Fibroblast of the aortic adventitia (primary cell): ENCODE results near the gene TGFB2. TPM values are rescaled to one million over a fixed set of nuclear protein-coding genes. Genes with fewer than 3 reads are reported as not detected.
A peak's percentile ranks its signal among the peaks of the same experiment; 100 is the strongest.

Source experiments
- DNase-seq: peaks from one replicate; pipeline ENCODE4 v3.0.0-alpha.2; 2010; ENCODE audit warnings: low read depth
- H3K4me3 ChIP-seq: 2 replicates; pipeline ENCODE4 v1.5.1; 2011; ENCODE audit warnings: low read depth, mild to moderate bottlenecking, control low read depth, low read length, moderate library complexity
- CTCF ChIP-seq: IDR thresholded peaks from 2 replicates; pipeline ENCODE4 v1.5.1; 2011; ENCODE audit warnings: mild to moderate bottlenecking, low read length, control low read depth, inconsistent platforms; ENCODE audit not compliant: insufficient read depth
- total RNA-seq: library from RNA; depleted of rRNA; stranded (reverse); fragments of >200 nt; gene quantifications from 2 replicates; pipeline ENCODE4 v1.2.3, GENCODE V29; 2012; ENCODE audit warnings: low replicate concordance

TGFB2 gene
- total RNA-seq, 1 donor, result 13.5 TPM

GRCh38 chr1:218328769-218329168, 16.4 kb upstream of the TGFB2 start:
- H3K4me3 ChIP-seq, result no peak overlapping the region
- no peak for TF ChIP-seq CTCF
- no peak for DNase-seq

GRCh38 chr1:218330043-218330623, 15.0 kb upstream of the TGFB2 start:
- DNase-seq, result peak; percentile 79
- no peak overlapping the region for H3K4me3 ChIP-seq
- peak; percentile 47 for TF ChIP-seq CTCF

- TF ChIP-seq CTCF, result no peak
- no peak overlapping the region for H3K4me3 ChIP-seq
- DNase-seq, result no peak
Measured at GRCh38 chr1:218332416-218332815, 12.7 kb upstream of the TGFB2 start.

- H3K4me3 ChIP-seq, result no peak overlapping the region
- no peak for TF ChIP-seq CTCF
- no peak for DNase-seq
Measured at GRCh38 chr1:218336328-218336727, 8.8 kb upstream of the TGFB2 start.

DNA sequence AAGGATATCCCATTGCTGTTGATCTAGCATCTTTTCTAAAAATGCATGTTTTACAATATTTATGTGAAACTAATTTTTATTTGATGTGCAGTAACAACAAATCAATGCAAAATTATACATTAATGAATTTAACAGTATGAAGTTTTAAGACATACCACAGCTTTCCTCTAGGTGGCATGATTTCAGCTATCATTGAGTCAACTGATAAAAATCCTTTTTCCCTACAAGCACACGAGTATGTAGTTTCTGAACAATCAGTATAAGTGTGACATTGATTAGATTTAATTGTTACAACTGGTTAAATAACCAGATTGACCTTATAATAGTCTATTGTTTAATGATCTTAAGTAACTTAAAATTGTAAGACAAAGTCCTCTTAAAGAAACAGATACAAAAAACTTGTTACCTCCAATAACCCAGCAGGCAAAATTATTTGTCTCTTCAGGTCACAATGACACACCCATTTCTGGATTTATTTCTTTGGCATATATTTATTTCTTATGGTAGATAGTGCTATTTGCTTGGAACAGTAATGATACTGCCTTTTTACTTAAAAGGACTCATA, 5.8 kb upstream of the TGFB2 start:
- H3K4me3 ChIP-seq, result no peak overlapping the region
- DNase-seq, result peak; percentile 74
- TF ChIP-seq CTCF, result peak; percentile 73

GRCh38 chr1:218341325-218341724, 3.8 kb upstream of the TGFB2 start:
- no peak overlapping the region for H3K4me3 ChIP-seq
- no peak for DNase-seq
- no peak for TF ChIP-seq CTCF

DNA sequence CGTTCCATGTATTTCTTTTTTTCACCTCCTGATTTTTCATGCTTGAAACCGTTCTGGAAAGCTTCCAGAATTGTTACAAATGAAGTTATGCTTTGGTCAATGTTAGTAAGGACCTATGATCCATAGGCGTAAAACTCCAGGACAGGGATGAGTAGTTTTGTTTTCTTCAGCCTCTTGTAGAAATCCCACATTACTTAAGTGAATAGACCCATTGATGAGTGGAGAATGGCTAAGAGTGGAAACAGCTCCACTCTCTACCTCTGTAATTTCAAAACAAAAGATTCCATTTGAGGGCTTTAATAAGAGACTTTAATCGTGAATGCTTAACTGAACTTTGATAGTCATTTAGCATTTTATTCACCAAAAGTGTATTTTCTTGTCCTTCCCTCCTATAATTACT, 3.0 kb upstream of the TGFB2 start:
- no peak for TF ChIP-seq CTCF

More for the DNA sequence above, 3.0 kb upstream of the TGFB2 start:
- H3K4me3 ChIP-seq, result no peak overlapping the region
- DNase-seq, result no peak
